SK-N-SH (cell line): ENCODE results near the gene EPB41L4B. TPM values are rescaled to one million over a fixed set of nuclear protein-coding genes. Genes with fewer than 3 reads are reported as not detected.

ENCODE experiments used
- CTCF ChIA-PET: fragments of 300-600, 350-600 bp; formaldehyde crosslinking; extraction: SDS; loops from one replicate; lab custom pipeline; 2021; lab: Yijun Ruan, JAX
- POLR2A ChIA-PET: fragments of 350-600 bp; sonication (Branson Sonifier 250); formaldehyde crosslinking; extraction: SDS; loops from one replicate; lab custom pipeline; 2020; ENCODE audit warnings: antibody characterized with exemption, inconsistent platforms; lab: Yijun Ruan, JAX
- DNase-seq: peaks from one replicate; pipeline ENCODE4 v3.0.0; 2012
- H2AFZ ChIP-seq: fragments of 200-600 bp; sonication (generic); 2 replicates; pipeline ENCODE4 v1.8.1; 2016; ENCODE audit warnings: antibody characterized with exemption, mild to moderate bottlenecking, low read depth
- H3F3A ChIP-seq: fragments of 200-600 bp; sonication (generic); replicated peaks from 2 replicates; pipeline ENCODE3; 2016; ENCODE audit warnings: antibody characterized with exemption, mild to moderate bottlenecking; ENCODE audit not compliant: insufficient read depth
- H3K27ac ChIP-seq, 2 experiments: fragments of 200-500 bp in 1 of 2; fragments of 200-600 bp in 1 of 2; sonication (Bioruptor generic) in 1 of 2; sonication (generic), shearing (Covaris generic) in 1 of 2; 2 replicates each; pipeline versions ENCODE4 v1.5.1 to v1.6.1; 2014 to 2016; ENCODE audit warnings: low read depth in 2 of 2, inconsistent platforms in 1 of 2, low read length in 1 of 2, mild to moderate bottlenecking in 1 of 2, mixed read lengths in 1 of 2
- H3K27me3 ChIP-seq: fragments of 200-600 bp; sonication (generic), shearing (Covaris generic); 2 replicates; pipeline ENCODE4 v1.6.1; 2016; ENCODE audit warnings: mixed run types; ENCODE audit not compliant: insufficient read depth
- H3K36me3 ChIP-seq, 2 experiments: fragments of 200-500 bp in 1 of 2; fragments of 200-600 bp in 1 of 2; sonication (Bioruptor generic) in 1 of 2; sonication (generic) in 1 of 2; replicated peaks in 1 of 2; 2 replicates each; pipeline versions ENCODE3 to v1.5.1; 2014 to 2016; ENCODE audit warnings: low read length in 1 of 2, mild to moderate bottlenecking in 1 of 2; ENCODE audit not compliant: insufficient read depth in 2 of 2, control insufficient read depth in 1 of 2
- H3K4me1 ChIP-seq, 2 experiments: fragments of 200-500 bp in 1 of 2; fragments of 200-600 bp in 1 of 2; sonication (Bioruptor generic) in 1 of 2; sonication (generic), shearing (Covaris generic) in 1 of 2; 2 replicates each; pipeline versions ENCODE4 v1.5.1 to v1.6.1; 2014 to 2016; ENCODE audit warnings: low read depth in 1 of 2, low read length in 1 of 2, mixed run types in 1 of 2; ENCODE audit not compliant: insufficient read depth in 2 of 2, control insufficient read depth in 1 of 2
- H3K4me2 ChIP-seq: fragments of 200-600 bp; sonication (generic), shearing (Covaris generic); 2 replicates; pipeline ENCODE4 v1.6.1; 2017; ENCODE audit warnings: mixed run types
- H3K4me3 ChIP-seq, 2 experiments: fragments of 200-500 bp in 1 of 2; fragments of 200-600 bp in 1 of 2; sonication (Bioruptor generic) in 1 of 2; sonication (generic), shearing (Covaris generic) in 1 of 2; 2 replicates each; pipeline versions ENCODE4 v1.5.1 to v1.8.1; 2014 to 2016; ENCODE audit warnings: low read depth in 2 of 2, inconsistent platforms in 1 of 2, low read length in 1 of 2, mild to moderate bottlenecking in 1 of 2, mixed read lengths in 1 of 2, moderate library complexity in 1 of 2
- H3K79me2 ChIP-seq: fragments of 200-600 bp; sonication (generic); 2 replicates; pipeline ENCODE4 v1.8.1; 2017; ENCODE audit warnings: mild to moderate bottlenecking; ENCODE audit not compliant: insufficient read depth
- H3K9ac ChIP-seq: fragments of 200-600 bp; sonication (generic); 2 replicates; pipeline ENCODE4 v1.6.1; 2017; ENCODE audit warnings: mixed run types
- H3K9me2 ChIP-seq: fragments of 200-600 bp; sonication (generic); 2 replicates; pipeline ENCODE4 v1.6.1; 2017; ENCODE audit warnings: mixed run types
- H3K9me3 ChIP-seq: fragments of 200-600 bp; sonication (generic); 2 replicates; pipeline ENCODE4 v1.6.1; 2017; ENCODE audit warnings: mixed run types, mild to moderate bottlenecking, moderate library complexity
- H4K20me1 ChIP-seq: fragments of 200-600 bp; sonication (generic); 2 replicates; pipeline ENCODE4 v1.6.1; 2017; ENCODE audit warnings: mild to moderate bottlenecking, mixed run types; ENCODE audit not compliant: insufficient read depth
- CTCF ChIP-seq: fragments of 200-600 bp; sonication (generic); IDR thresholded peaks from 2 replicates; pipeline ENCODE4 v1.6.1; 2017; ENCODE audit warnings: antibody characterized with exemption, mild to moderate bottlenecking, moderate library complexity
- EZH2phosphoT487 ChIP-seq: fragments of 200-600 bp; sonication (generic); IDR thresholded peaks from 2 replicates; pipeline ENCODE4 v1.6.1; 2017; ENCODE audit warnings: low read depth, mixed run types, mild to moderate bottlenecking, antibody characterized with exemption, moderate library complexity, borderline replicate concordance
- GATA2 ChIP-seq: sonication (generic); formaldehyde crosslinking; IDR thresholded peaks from 2 replicates; pipeline ENCODE4 v1.5.0; 2020; ENCODE audit warnings: mild to moderate bottlenecking, missing genetic modification reagents
- IRF3 ChIP-seq: fragments of 150-350 bp; IDR thresholded peaks from 2 replicates; pipeline ENCODE4 v1.6.1; 2016; ENCODE audit warnings: mild to moderate bottlenecking, low read depth, low read length
- JUND ChIP-seq: IDR thresholded peaks from 2 replicates; pipeline ENCODE4 v1.4.0; 2012
- MEF2A ChIP-seq: IDR thresholded peaks from 2 replicates; pipeline ENCODE4 v1.4.0; 2012; ENCODE audit warnings: low read depth, borderline replicate concordance
- NFIC ChIP-seq: IDR thresholded peaks from 2 replicates; pipeline ENCODE4 v1.4.0; 2012; ENCODE audit warnings: borderline replicate concordance
- NRF1 ChIP-seq: IDR thresholded peaks from 2 replicates; pipeline ENCODE4 v1.6.1; 2012; ENCODE audit warnings: low read depth, mild to moderate bottlenecking, low read length
- PBX3 ChIP-seq: IDR thresholded peaks from 2 replicates; pipeline ENCODE4; 2012
- REST ChIP-seq: IDR thresholded peaks from 2 replicates; pipeline ENCODE4 v1.6.1; 2012; ENCODE audit warnings: mild to moderate bottlenecking, low read depth, low read length, moderate library complexity
- USF2 ChIP-seq: fragments of 150-350 bp; IDR thresholded peaks from 2 replicates; pipeline ENCODE4 v1.6.1; 2017; ENCODE audit warnings: antibody characterized with exemption, low read length, low read depth, borderline replicate concordance
- WGBS: methylation state at CpG from one replicate; pipeline ENCODE4 v1.1.6; 2017; ENCODE audit warnings: low lambda C conversion rate; 5-methylcytosine and 5-hydroxymethylcytosine counted together
- polyA plus RNA-seq, 3 experiments: library from polyadenylated mRNA; depleted of rRNA; stranded (reverse); fragments of >200 nt; gene quantifications; 2 replicates each; pipeline ENCODE4 v1.2.3, GENCODE V29; 2012

Gene EPB41L4B
- polyA plus RNA-seq, 1 of the 3 experiments (the other 2 are of a cell fraction): 0.59 TPM

- no peak overlapping the region for H2AFZ ChIP-seq
- H3F3A ChIP-seq: no peaks in the 10 kb centered on the region
- H4K20me1 ChIP-seq: no peaks in the 10 kb centered on the region
- H3K4me3 ChIP-seq: no peak overlapping the region
- no peaks in the 10 kb centered on the region for H3K9me3 ChIP-seq
- H3K27me3 ChIP-seq: no peaks in the 10 kb centered on the region
- ChIA-PET POLR2A (no interaction called here), CTCF (interaction anchor here (1.7 to 2.3 kb wide), 2 partner anchors 11 to 58 kb away, joined by 4 to 8 read pairs; no protein-coding TSS in a partner anchor)
- H3K27ac ChIP-seq: no peak overlapping the region
- no peak for DNase-seq
- no peaks in the 10 kb centered on the region for H3K79me2 ChIP-seq
- no peaks in the 10 kb centered on the region for H3K9me2 ChIP-seq
- no peaks in the 10 kb centered on the region for H3K36me3 ChIP-seq
- no peak overlapping the region for H3K4me2 ChIP-seq
- no peaks in the 10 kb centered on the region; a peak in 1 of 4 replicates for H3K4me1 ChIP-seq
- H3K9ac ChIP-seq: no peak overlapping the region
- 84% methylated on average over 8 of the region's 8 CpGs for WGBS
- no peak for TF ChIP-seq NFIC
- TF ChIP-seq IRF3: no peak
These were observed 15.1 kb downstream of the EPB41L4B start for GRCh38 chr9:109305801-109306200.

- no peak for DNase-seq
- TF ChIP-seq NFIC (no peak), EZH2phosphoT487 (no peak), CTCF (no peak), REST (no peak), MEF2A (no peak), GATA2 (no peak), NRF1 (no peak), USF2 (no peak), JUND (no peak), PBX3 (no peak)
- H3K27me3 ChIP-seq: no peaks in the 10 kb centered on the region; the same call in 1 of the 2 replicates
- H3K9ac ChIP-seq: no peak overlapping the region
- H3K4me3 ChIP-seq: no peak overlapping the region
- H3K4me1 ChIP-seq: no peaks in the 10 kb centered on the region
- no peak overlapping the region for H3K4me2 ChIP-seq
- no peaks in the 10 kb centered on the region for H3F3A ChIP-seq
- no peak overlapping the region for H2AFZ ChIP-seq
- H3K79me2 ChIP-seq: no peaks in the 10 kb centered on the region
- 56% methylated on average over 3 of the region's 3 CpGs for WGBS
- H4K20me1 ChIP-seq: no peaks in the 10 kb centered on the region
- no peaks in the 10 kb centered on the region for H3K9me3 ChIP-seq
- ChIA-PET CTCF (interaction anchor here (1.0 kb wide), 1 partner anchor 72 kb away, joined by 3 read pairs; no protein-coding TSS in a partner anchor), POLR2A (no interaction called here)
- no peaks in the 10 kb centered on the region for H3K9me2 ChIP-seq
- H3K27ac ChIP-seq: no peak overlapping the region
- H3K36me3 ChIP-seq: no peaks in the 10 kb centered on the region
These were observed 16.5 kb downstream of the EPB41L4B start for GRCh38 chr9:109304347-109304746.
